Eye (tissue), 1 donor: ENCODE data around the gene MAPRE3.

Source experiments
- DNase-seq: peaks from one replicate; pipeline ENCODE4 v3.0.0-alpha.2; 2015

MAPRE3 gene

GRCh38 chr2:26951236-26951635 lies 19.2 kb upstream of the MAPRE3 start:
- DNase-seq: no peak

- no peak for DNase-seq
These were observed 18.1 kb upstream of the MAPRE3 start for GRCh38 chr2:26952374-26952773.

GRCh38 chr2:26954135-26954534 lies 16.3 kb upstream of the MAPRE3 start:
- DNase-seq: no peak

- DNase-seq: no peak
These were observed 13.4 kb upstream of the MAPRE3 start for GRCh38 chr2:26957041-26957440.

- no peak for DNase-seq
These were observed 12.9 kb upstream of the MAPRE3 start for GRCh38 chr2:26957534-26957933.

GRCh38 chr2:26959331-26959730 lies 11.1 kb upstream of the MAPRE3 start:
- no peak for DNase-seq

- no peak for DNase-seq
These were observed 5.8 kb upstream of the MAPRE3 start for GRCh38 chr2:26964446-26965130.

- no peak for DNase-seq
These were observed 2.4 kb upstream of the MAPRE3 start for GRCh38 chr2:26968001-26968400.

GRCh38 chr2:26969077-26969844 lies 1.2 kb upstream of the MAPRE3 start:
- DNase-seq: no peak

GRCh38 chr2:26970928-26971627 lies 641 bp downstream of the MAPRE3 start:
- peak; percentile 73 for DNase-seq

GRCh38 chr2:26971911-26972786 lies 1.7 kb downstream of the MAPRE3 start:
- DNase-seq: no peak

GRCh38 chr2:26974352-26974751 lies 3.9 kb downstream of the MAPRE3 start:
- DNase-seq: no peak

GRCh38 chr2:26975102-26975501 lies 4.7 kb downstream of the MAPRE3 start:
- DNase-seq: no peak

GRCh38 chr2:26975656-26976055 lies 5.2 kb downstream of the MAPRE3 start:
- no peak for DNase-seq

GRCh38 chr2:26976237-26976636 lies 5.8 kb downstream of the MAPRE3 start:
- DNase-seq: no peak

GRCh38 chr2:26977012-26977411 lies 6.6 kb downstream of the MAPRE3 start:
- no peak for DNase-seq

- no peak for DNase-seq
These were observed 7.7 kb downstream of the MAPRE3 start for GRCh38 chr2:26978061-26978596.

- DNase-seq: no peak
These were observed 9.3 kb downstream of the MAPRE3 start for GRCh38 chr2:26979741-26980140.

- no peak for DNase-seq
These were observed 10.5 kb downstream of the MAPRE3 start for GRCh38 chr2:26980971-26981370.

- no peak for DNase-seq
These were observed 11.8 kb downstream of the MAPRE3 start for GRCh38 chr2:26982102-26982742.

GRCh38 chr2:26983746-26984145 lies 13.3 kb downstream of the MAPRE3 start:
- no peak for DNase-seq

GRCh38 chr2:26985807-26986206 lies 15.4 kb downstream of the MAPRE3 start:
- DNase-seq: no peak
